ENCODE data around the gene DOCK8. TPM values are rescaled to one million over a fixed set of nuclear protein-coding genes. Genes with fewer than 3 reads are reported as not detected.

The DOCK8 gene
- total RNA-seq, 1 donor from 2014 or later, result 3.8 TPM

DNA sequence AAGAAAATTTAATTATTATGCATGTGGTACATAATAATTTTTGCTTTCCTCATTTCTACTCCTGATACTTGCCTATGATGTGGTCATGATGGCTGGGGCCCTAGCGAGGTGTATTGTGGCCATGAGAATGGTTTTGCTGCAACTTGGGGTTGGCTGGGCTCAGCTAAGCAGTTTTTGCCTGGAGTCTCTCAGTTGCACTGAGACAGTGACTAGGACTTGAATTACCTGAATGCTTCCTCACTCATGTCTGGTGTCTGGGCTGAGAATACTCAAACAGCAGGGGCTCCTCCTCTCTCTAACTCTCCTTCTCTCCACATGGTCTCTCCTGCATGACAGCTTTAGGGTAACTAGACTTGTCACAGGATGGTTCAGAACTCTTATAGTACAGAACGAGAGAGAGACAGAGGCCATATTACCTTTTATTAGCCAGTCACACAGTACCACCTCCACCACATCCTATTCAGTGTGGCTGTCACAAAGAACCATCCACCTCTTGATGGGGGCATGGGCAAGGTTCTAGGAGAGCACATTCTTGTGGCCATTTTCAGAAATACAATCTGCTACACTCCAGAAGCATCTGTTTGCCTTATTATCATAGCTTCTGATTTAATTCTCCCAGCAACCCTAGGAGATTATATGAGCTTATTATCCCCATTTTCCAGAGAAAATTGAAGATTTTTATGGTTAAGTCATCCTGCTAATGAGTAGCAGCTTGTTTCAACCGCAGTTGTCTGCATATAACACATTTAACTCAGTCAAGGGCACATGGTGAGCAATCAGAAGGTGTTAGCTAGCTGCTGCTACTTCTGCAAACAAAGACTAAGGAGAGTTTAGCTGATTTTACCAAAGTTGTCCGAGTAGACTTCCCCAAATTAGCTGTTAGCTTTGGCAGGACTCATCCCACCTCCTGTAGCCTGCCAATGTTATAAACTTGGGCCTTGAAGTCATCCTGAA lies 245.1 kb downstream of the DOCK8 start:
- no peak for DNase-seq (ENCODE audit: low read depth)
- Histone ChIP-seq H3K4me3 (ENCODE audit: low read depth, low read length) (no peak overlapping the region), H3K27me3 (ENCODE audit: control insufficient read depth, insufficient read depth, low read length) (no peaks in the 10 kb centered on the region), H3K36me3 (ENCODE audit: control insufficient read depth, insufficient read depth, low read length) (no peaks in the 10 kb centered on the region)
- no peak for TF ChIP-seq CTCF (IDR thresholded peaks at IDR 0.05; ENCODE audit: insufficient read depth, low read length, poor library complexity, severe bottlenecking)

- H3K27me3 ChIP-seq (ENCODE audit: control insufficient read depth, insufficient read depth, low read length), result no peaks in the 10 kb centered on the region
- no peaks in the 10 kb centered on the region for H3K36me3 ChIP-seq (ENCODE audit: control insufficient read depth, insufficient read depth, low read length)
- DNase-seq (ENCODE audit: low read depth), result no peak
- H3K4me3 ChIP-seq (ENCODE audit: low read depth, low read length), result no peak overlapping the region
- TF ChIP-seq CTCF (IDR thresholded peaks at IDR 0.05; ENCODE audit: insufficient read depth, low read length, poor library complexity, severe bottlenecking), result no peak
Measured at GRCh38 chr9:462121-462520, 247.5 kb downstream of the DOCK8 start.

DNA sequence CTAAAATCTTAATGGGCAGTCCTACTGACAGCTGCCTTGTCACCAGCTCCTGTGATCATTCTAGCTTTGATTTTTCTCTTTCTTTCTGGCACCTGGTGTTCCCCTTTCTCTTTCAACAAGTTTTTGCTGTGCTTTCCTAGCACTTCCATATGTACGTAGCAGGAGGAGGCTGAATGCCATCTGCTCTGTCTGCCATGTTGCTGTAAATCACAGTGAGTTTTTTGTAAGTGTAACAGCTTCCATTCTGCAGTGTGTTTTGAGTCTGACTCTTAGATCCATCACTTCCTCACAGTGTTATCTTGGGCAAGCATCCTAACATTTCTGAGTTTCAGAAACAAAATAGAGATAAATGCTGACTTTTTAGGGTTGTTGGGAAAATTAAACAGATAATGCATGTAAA lies 247.9 kb downstream of the DOCK8 start:
- TF ChIP-seq CTCF (IDR thresholded peaks at IDR 0.05; ENCODE audit: insufficient read depth, low read length, poor library complexity, severe bottlenecking), result no peak
- Histone ChIP-seq H3K36me3 (ENCODE audit: control insufficient read depth, insufficient read depth, low read length) (no peaks in the 10 kb centered on the region), H3K4me3 (ENCODE audit: low read depth, low read length) (no peak overlapping the region), H3K27me3 (ENCODE audit: control insufficient read depth, insufficient read depth, low read length) (no peaks in the 10 kb centered on the region)
- DNase-seq (ENCODE audit: low read depth), result no peak

DNA sequence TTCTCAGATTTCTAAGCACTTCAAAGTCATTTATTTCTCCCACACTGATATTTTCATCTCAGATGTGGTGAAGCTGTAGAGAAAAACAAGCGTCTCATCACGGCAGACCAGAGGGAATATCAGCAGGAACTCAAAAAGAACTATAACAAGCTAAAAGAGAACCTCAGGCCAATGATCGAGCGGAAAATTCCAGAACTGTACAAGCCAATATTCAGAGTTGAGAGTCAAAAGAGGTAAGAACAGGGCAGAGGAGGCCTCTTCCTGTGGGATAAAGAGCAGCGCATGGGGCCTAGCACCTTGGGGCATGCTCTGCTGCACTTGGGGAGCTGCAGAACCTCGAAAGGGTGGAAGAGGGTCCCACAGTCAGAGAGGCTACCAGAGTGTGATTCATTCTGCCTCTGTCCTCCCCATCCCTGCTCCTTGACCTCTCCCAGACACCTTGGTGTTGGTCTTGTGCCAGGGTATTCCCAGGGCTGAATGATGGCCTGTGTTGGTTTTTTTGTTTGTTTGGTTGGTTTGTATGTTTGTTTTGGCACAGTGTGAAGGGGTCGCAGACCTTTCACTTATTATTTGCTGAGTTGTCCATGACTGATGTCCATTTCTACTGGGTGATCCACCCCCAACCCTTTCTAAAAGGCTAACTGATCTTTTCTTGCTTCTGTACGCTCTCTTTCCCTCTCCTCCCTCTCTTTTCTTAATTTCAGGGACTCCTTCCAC lies 248.9 kb downstream of the DOCK8 start:
- no peak for DNase-seq (ENCODE audit: low read depth)
- H3K27me3 ChIP-seq (ENCODE audit: control insufficient read depth, insufficient read depth, low read length), result no peaks in the 10 kb centered on the region
- no peak for TF ChIP-seq CTCF (IDR thresholded peaks at IDR 0.05; ENCODE audit: insufficient read depth, low read length, poor library complexity, severe bottlenecking)
- no peak overlapping the region for H3K4me3 ChIP-seq (ENCODE audit: low read depth, low read length)
- no peaks in the 10 kb centered on the region for H3K36me3 ChIP-seq (ENCODE audit: control insufficient read depth, insufficient read depth, low read length)

- no peak for DNase-seq (ENCODE audit: low read depth)
- Histone ChIP-seq H3K27me3 (ENCODE audit: control insufficient read depth, insufficient read depth, low read length) (no peaks in the 10 kb centered on the region), H3K36me3 (ENCODE audit: control insufficient read depth, insufficient read depth, low read length) (no peaks in the 10 kb centered on the region), H3K4me3 (ENCODE audit: low read depth, low read length) (no peak overlapping the region)
- TF ChIP-seq CTCF (IDR thresholded peaks at IDR 0.05; ENCODE audit: insufficient read depth, low read length, poor library complexity, severe bottlenecking), result no peak
Measured at GRCh38 chr9:466747-467146, 252.1 kb downstream of the DOCK8 start.
